ENCODE data around the gene SASH1. TPM values are rescaled to one million over a fixed set of nuclear protein-coding genes. Genes with fewer than 3 reads are reported as not detected.

The SASH1 gene
- total and polyA plus RNA-seq, 2 of the 8 experiments (the other 6 are each of a cell fraction or from before 2014, with no cell fraction given): 6.0 to 20.2 TPM

- TF ChIP-seq KDM1A (IDR thresholded peaks at IDR 0.05; ENCODE audit: borderline replicate concordance, low read length): no peak
- no peak for TF ChIP-seq CBX8 (IDR thresholded peaks at IDR 0.05; ENCODE audit: borderline replicate concordance, low read depth, low read length)
Measured at GRCh38 chr6:148396926-148397325, 54.3 kb downstream of the SASH1 start (continued).

All from H1 (cell line).